Measurements from ENCODE around the gene SIK3.
"Not testable (repeated sequence)": the region's sequence is repeated elsewhere in the genome, so short reads cannot be mapped to it uniquely, and the experiment has no call there.

Gene SIK3

DNA sequence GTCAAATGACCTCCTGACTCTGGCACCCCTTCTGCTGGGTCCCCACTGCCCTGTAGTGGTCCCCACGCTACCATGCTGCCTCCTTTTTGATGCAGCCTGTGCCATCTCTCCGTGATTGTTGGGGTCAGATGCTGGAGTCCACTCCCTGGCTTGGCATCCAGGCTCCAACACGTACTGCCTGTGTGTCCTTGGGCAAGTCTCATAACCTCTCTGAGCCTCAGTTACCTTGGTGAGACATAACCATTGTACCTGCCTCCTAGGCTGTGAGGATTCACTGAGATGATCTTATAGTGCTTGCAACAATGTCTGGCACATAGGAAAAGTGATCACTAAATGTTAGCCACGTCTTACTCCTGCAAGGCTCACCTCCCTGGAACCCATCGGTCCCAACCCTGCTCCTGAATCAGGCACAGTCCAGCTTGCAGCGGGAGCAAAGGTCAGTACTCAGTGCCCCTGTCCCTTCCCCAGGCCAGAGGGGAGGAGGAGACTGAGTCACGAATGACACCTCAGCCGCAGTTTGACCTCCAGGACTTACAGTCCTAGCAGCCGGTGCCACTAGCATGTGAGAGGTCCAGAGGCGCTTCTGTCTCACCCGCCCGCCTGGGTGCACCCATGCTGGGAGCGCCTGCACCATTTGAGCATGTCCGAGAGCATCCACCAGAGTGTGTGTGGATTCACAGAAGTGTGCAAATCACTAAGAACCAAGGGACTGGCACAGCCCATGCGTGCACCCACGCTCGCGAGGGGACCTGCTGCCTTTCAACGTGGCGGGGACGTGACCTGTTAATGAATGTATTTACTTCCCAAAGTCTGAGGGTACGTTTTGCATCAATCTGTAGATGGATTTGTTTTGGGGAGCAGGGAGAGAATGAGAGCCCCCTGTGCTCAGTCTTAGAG, 272.1 kb downstream of the SIK3 start:
- no peak for DNase-seq (ENCODE audit: low read depth)

GRCh38 chr11:116825434-116825833, 272.8 kb downstream of the SIK3 start:
- DNase-seq (ENCODE audit: low read depth): no peak

DNA sequence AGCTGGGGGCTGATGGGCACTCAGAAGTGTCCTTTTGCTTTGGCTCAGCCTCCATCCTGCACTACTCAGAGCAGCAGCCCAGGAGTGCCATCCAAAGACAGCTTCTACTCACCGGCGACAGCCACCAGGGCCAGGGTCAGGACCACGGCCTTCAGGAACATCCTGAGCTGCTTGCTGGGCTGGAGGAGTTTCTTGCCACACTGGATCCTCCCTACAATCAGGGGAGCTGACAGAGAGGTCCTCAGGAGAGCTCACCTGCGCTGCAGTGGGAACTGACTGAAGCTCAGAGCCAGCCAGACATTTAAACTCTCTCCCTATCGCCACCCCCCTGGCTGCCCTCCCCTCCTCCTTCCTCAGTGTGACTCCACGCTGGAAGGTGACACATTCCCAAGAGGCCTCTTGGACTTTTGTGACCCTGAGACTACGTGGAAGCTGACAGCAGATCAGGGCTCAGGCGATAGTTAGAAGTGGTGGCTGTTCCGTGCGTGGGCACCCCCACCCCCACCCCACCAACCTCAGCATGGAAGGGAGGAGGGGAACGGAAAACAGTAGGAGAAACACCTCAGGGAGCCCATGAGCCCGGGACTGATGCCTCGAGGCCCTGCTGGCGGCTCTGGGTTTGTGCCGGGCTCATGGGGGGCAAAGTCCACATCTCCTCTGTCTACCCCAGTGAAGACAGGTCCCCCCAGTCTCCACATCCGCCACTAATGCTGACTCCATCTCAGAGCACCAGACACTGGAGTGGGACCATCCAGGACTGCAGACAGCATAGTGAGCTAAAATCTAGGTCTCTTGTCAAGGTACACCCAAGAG, 275.0 kb downstream of the SIK3 start, which contains the start of gene APOA4:
Gene APOA4, minus strand, starts transcription at position 274 of the 813 bp plus-strand sequence. Its CDS starts 113 bp downstream, at position 161.
- no peak for DNase-seq (ENCODE audit: low read depth)

GRCh38 chr11:116822575-116822974, 275.7 kb downstream of the SIK3 start:
- DNase-seq (ENCODE audit: low read depth): no peak

DNA sequence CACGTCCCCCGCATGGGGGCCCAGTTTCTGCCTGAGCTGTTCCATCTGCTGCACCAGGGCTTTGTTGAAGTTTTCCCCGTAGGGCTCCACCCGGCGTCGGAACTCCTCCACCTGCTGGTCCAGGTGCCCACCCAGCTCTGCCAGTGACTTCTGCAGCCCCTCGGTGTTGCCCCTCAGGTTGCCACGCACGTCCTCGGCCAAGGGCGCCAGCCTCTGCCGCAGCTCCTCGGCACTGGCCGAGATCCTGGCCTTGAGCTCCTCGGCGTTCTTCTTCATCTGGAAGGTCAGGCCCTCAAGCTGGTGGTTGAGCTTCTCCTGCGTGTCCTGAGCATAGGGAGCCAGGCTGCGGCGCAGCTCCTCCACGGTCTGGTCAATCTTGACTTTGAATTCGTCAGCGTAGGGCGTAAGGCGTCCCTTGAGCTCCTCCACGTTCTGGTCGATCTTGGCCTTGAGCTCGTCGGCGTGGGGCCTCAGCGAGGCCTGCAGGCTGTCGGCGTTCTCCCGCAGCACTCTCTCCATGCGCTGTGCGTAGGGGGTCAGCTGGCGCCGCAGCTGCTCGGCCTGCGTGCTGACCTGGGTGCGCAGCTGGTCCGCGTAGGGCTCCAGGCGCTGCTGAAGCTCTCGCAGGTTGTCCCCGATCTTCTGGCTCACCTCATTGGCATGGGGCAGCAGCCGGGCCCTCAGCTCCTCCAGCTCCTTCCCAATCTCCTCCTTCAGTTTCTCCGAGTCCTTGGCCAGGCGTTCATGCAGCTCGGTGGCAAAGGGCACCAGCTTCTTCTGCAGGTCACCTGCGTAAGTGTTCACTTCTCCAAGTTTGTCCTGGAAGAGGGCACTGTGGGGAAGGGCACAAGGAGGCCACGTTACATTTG, 276.9 kb downstream of the SIK3 start:
- DNase-seq (ENCODE audit: low read depth): no peak

GRCh38 chr11:116819049-116819448, 279.2 kb downstream of the SIK3 start:
- no peak for DNase-seq (ENCODE audit: low read depth)

- no peak for DNase-seq (ENCODE audit: low read depth)
Observed at GRCh38 chr11:116814502-116814901, 283.7 kb downstream of the SIK3 start.

DNA sequence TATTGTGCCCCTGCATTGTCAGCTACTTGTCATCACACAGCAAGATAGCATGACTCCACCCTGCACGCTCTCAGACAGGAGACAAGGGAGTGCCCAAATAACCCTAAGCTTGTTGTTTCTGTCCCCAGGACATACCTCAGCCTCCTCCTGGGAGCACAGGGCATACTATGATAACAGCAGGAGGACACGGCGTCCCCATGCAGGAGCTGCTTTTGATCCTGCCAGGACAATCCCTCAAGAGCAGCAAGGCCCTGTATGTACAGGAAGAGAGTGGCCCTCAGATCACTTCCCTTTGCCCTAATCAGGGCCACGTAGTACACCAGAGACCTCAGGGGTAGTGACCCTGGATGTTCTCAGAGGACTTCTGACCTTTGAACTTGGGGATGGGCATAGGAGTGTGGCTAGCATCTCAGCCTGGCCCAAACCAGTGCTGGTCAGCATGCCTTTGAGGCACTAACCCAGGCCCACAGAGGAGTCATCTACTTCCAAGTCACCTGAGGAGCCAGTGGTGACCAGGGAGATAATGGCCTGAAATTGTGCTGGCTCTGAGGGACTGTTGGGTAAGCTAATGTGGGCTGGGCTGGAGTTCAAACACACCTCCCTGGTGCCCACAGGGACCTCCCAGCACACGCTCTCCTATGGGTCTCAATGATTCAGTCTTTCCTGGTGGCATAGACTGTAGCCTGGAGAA, 284.3 kb downstream of the SIK3 start:
- DNase-seq (ENCODE audit: low read depth): no peak

GRCh38 chr11:116813170-116813569, 285.1 kb downstream of the SIK3 start:
- DNase-seq (ENCODE audit: low read depth): no peak

DNA sequence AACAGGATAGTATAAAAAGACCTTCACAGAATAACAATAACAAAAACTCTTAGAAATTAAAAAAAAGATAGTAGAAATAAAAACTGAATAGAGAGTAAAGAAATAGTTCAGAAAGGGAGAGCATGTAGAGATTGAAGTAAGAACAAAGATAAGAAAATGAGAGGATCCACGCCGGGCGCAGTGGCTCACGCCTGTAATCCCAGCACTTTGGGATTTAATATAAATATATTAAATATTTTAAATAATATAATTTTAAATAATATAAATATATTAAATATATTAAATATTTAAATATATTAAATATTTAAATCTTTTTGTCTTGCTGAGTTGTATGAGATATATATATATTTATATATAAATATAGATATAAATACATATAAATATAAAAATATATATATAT, 286.1 kb downstream of the SIK3 start:
- DNase-seq (ENCODE audit: low read depth): no peak

DNA sequence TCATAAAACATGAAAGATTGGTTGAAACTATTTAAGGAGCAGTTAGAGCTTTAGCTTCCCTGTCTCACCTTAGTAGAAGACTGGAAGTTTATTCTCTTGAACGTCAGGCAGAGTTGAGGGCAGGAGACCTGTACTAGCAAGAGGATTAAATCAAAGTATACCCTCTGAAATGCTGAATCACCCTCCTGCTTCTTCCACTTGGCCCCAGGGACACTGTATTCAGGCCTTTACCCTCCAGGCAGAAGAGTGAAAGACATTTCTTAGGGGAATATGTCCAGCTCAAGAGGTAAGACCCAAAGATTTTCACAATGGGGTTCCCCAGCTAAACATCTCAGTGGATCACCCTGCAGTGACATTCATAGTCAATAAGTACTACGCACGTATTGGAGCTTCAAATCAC, 287.0 kb downstream of the SIK3 start:
- DNase-seq (ENCODE audit: low read depth): no peak

DNA sequence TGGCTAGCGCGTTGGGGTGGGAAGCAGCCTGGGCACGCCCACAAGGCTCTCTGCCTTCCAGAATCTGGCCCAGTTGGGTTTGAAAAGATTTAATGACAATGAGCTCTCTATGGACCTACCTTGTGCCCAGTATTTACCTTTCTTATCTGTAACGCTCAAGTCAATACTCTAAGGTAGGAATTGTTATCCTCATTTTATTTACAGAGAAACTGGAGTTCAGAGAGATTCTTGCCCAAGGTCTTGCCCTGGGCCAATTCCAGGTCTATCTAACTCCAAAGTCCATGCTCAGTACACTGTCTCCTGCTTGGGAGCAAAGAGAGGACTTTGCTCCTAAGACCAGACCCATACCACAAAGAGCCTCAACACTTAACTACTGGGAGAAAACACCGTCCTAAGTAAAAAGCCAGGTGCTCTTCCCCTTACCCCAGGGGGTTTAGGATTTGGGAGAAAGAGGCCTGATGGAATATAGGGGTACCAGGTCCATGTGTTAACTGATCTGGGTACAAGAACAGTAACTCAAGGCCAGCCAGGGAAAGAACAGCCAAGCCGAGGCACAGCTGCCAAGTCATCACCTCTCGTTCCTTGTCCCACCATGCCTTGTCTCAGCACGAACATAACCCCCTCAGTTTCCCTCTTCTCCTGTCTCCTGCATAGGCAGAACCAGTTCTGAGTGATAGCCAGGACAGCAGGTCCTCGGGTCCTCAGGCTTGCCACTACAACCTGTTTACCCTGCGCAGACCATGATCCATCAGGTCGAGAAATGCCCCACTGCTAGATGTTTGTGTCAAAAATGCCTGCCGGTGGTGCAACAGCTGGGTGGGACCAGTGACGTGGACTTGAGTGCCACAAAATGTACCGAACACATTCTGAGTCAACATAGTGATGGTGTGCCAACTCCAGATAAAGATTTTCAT, 289.7 kb downstream of the SIK3 start:
- DNase-seq (ENCODE audit: low read depth): peak; percentile 83

GRCh38 chr11:116807601-116808261, 290.5 kb downstream of the SIK3 start:
- no peak for DNase-seq (ENCODE audit: low read depth)

- no peak for DNase-seq (ENCODE audit: low read depth)
Observed at GRCh38 chr11:116804001-116804400, 294.2 kb downstream of the SIK3 start.

DNA sequence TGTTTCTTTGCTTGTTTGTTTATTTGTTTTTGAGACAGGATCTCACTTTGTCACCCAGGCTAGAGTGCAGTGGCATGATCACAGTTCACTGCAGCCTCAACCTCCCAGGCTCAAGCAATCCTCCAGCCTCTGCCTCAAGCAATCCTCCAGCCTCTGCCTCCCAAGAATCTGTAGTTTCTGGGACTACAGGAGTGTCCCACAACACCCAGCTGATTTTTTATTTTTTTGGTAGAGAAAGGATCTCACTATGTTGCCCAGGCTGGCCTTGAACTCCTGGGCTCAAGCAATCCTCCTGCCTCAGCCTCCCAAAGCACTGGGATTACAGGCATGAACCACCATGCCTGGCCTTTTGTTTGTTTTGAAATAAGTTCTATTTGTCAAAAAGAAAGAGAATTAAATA, 296.6 kb downstream of the SIK3 start:
- DNase-seq (ENCODE audit: low read depth): not testable (repeated sequence)

- DNase-seq (ENCODE audit: low read depth): no peak
Observed at GRCh38 chr11:116800610-116801009, 297.6 kb downstream of the SIK3 start.

- no peak for DNase-seq (ENCODE audit: low read depth)
Observed at GRCh38 chr11:116798368-116798767, 299.9 kb downstream of the SIK3 start.

- no peak for DNase-seq (ENCODE audit: low read depth)
Observed at GRCh38 chr11:116797816-116798215, 300.4 kb downstream of the SIK3 start.

- DNase-seq (ENCODE audit: low read depth): no peak
Observed at GRCh38 chr11:116796548-116796947, 301.7 kb downstream of the SIK3 start.

DNA sequence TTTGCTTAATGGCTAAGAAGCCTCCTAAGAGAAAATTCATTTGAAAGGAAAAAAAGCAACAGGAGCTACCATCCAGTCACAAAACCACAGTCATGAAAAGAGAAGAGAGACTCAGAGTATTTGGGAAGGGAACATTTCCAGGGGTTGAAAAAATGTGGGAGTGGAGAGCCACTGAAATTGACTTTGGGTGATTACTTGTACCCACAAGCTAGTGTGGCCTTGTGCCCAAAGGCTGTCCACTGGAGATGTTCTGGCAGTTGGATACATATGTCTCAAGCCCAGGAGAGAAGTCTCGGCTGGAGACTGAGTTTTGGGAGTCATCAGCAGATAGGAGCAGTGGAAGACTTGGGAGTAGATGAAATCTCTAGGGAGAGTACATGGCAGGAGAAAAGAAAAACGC, 303.4 kb downstream of the SIK3 start:
- DNase-seq (ENCODE audit: low read depth): no peak
